ENCODE measurements around the gene NOC2L. TPM values are rescaled to one million over a fixed set of nuclear protein-coding genes. Genes with fewer than 3 reads are reported as not detected.

NOC2L gene
- total RNA-seq, 1 donor from 2014 or later, result 46.5 TPM

- no peak for TF ChIP-seq CTCF (IDR thresholded peaks at IDR 0.05)
- Histone ChIP-seq H3K4me3 (no peak overlapping the region), H3K4me1 (peaks cover 35% of the 10 kb centered on the region), H3K27me3 (ENCODE audit: low read depth) (peaks cover 88% of the 10 kb centered on the region), H3K27ac (no peak overlapping the region), H3K9me3 (no peaks in the 10 kb centered on the region), H3K36me3 (no peaks in the 10 kb centered on the region)
- ATAC-seq (no peak), DNase-seq (no peak)
- intact Hi-C loops (cut with DNase I), result no loop called here
Observed at GRCh38 chr1:938711-939489, 20.2 kb downstream of the NOC2L start.

- Histone ChIP-seq H3K4me3 (no peak overlapping the region), H3K36me3 (no peaks in the 10 kb centered on the region), H3K27me3 (ENCODE audit: low read depth) (peaks cover 89% of the 10 kb centered on the region), H3K4me1 (peaks cover 35% of the 10 kb centered on the region), H3K9me3 (no peaks in the 10 kb centered on the region), H3K27ac (no peak overlapping the region)
- intact Hi-C loops (cut with DNase I), result no loop called here
- TF ChIP-seq CTCF (IDR thresholded peaks at IDR 0.05), result peak; percentile 33
- ATAC-seq, result peak; percentile 38 to 40
- DNase-seq, result no peak
Observed at GRCh38 chr1:938088-938683, 20.9 kb downstream of the NOC2L start.

GRCh38 chr1:937521-937920 is 21.5 kb downstream of the NOC2L start:
- ATAC-seq, result no peak
- Histone ChIP-seq H3K4me3 (no peak overlapping the region), H3K36me3 (no peaks in the 10 kb centered on the region), H3K9me3 (no peaks in the 10 kb centered on the region), H3K4me1 (peaks cover 34% of the 10 kb centered on the region), H3K27ac (no peak overlapping the region), H3K27me3 (ENCODE audit: low read depth) (peaks cover 89% of the 10 kb centered on the region)
- intact Hi-C loops (cut with DNase I), result no loop called here
- DNase-seq, result no peak
- no peak for TF ChIP-seq CTCF (IDR thresholded peaks at IDR 0.05)

GRCh38 chr1:936348-937264 is 22.4 kb downstream of the NOC2L start:
- DNase-seq (no peak), ATAC-seq (no peak)
- Histone ChIP-seq H3K36me3 (no peaks in the 10 kb centered on the region), H3K4me1 (peaks cover 25% of the 10 kb centered on the region), H3K27ac (no peak overlapping the region), H3K4me3 (no peak overlapping the region), H3K9me3 (no peaks in the 10 kb centered on the region), H3K27me3 (ENCODE audit: low read depth) (peaks cover 84% of the 10 kb centered on the region)
- intact Hi-C loops (cut with DNase I), result no loop called here
- TF ChIP-seq CTCF (IDR thresholded peaks at IDR 0.05), result no peak

- Histone ChIP-seq H3K27me3 (ENCODE audit: low read depth) (peaks cover 77% of the 10 kb centered on the region), H3K4me1 (peaks cover 17% of the 10 kb centered on the region), H3K36me3 (no peaks in the 10 kb centered on the region), H3K4me3 (no peak overlapping the region), H3K27ac (no peak overlapping the region), H3K9me3 (no peaks in the 10 kb centered on the region)
- DNase-seq, result no peak
- intact Hi-C loops (cut with DNase I), result no loop called here
- no peak for ATAC-seq
- TF ChIP-seq CTCF (IDR thresholded peaks at IDR 0.05), result no peak
Observed at GRCh38 chr1:935751-936231, 23.3 kb downstream of the NOC2L start.
